Endothelial cell of umbilical vein (primary cell): Measurements from ENCODE around the gene MAP4K2. TPM values are rescaled to one million over a fixed set of nuclear protein-coding genes. Genes with fewer than 3 reads are reported as not detected.
"Not testable (repeated sequence)": the region's sequence is repeated elsewhere in the genome, so short reads cannot be mapped to it uniquely, and the experiment has no call there.

ENCODE experiments used
- BruUV-seq: library from RNA; stranded (reverse); fragments of 400-500 nt; replicated peaks from 2 replicates; lab custom pipeline; 2021; lab: Mats Ljungman, UMichigan
- CTCF ChIA-PET: fragments of 300-600, 350-600 bp; sonication (Branson Sonifier 250); formaldehyde crosslinking; loops from one replicate; lab custom pipeline; 2021; ENCODE audit warnings: antibody characterized with exemption, inconsistent platforms; lab: Charles Lee
- POLR2A ChIA-PET: fragments of 300-600, 350-600 bp; sonication (Branson Sonifier 250); formaldehyde crosslinking; loops from one replicate; lab custom pipeline; 2021; ENCODE audit warnings: antibody characterized with exemption, inconsistent platforms; lab: Charles Lee
- DNase-seq: peaks from one replicate; pipeline ENCODE4 v3.0.0-alpha.2; 2011; ENCODE audit warnings: low read depth, low spot score
- FAIRE-seq: peaks from 2 replicates; lab custom pipeline; 2011; peaks lifted over from hg19 to GRCh38; lab: Jason Lieb, UNC
- H2AFZ ChIP-seq: 2 replicates; pipeline ENCODE4 v1.6.0; 2012; ENCODE audit warnings: low read depth, low read length, control low read depth, inconsistent platforms
- H3K27ac ChIP-seq: 2 replicates; pipeline ENCODE4 v1.5.1; 2011; ENCODE audit warnings: low read depth, mild to moderate bottlenecking, control low read depth, low read length, moderate library complexity; ENCODE audit not compliant: insufficient read depth
- H3K27me3 ChIP-seq, 2 experiments: 2 replicates each; pipeline versions ENCODE4 v1.6.0 to v1.6.1; 2011; ENCODE audit warnings: low read length in 2 of 2, mixed read lengths in 1 of 2; ENCODE audit not compliant: control insufficient read depth in 2 of 2, insufficient read depth in 2 of 2
- H3K36me3 ChIP-seq, 2 experiments: 2 replicates in 1 of 2; 3 replicates in 1 of 2; pipeline ENCODE4 v1.5.1; 2011; ENCODE audit warnings: low read length in 2 of 2, mild to moderate bottlenecking in 1 of 2, moderate library complexity in 1 of 2; ENCODE audit not compliant: control insufficient read depth in 2 of 2, insufficient read depth in 2 of 2; ENCODE audit errors: extremely low read depth in 1 of 2
- H3K4me1 ChIP-seq: 3 replicates; pipeline ENCODE4 v1.5.1; 2011; ENCODE audit warnings: mild to moderate bottlenecking, low read length; ENCODE audit not compliant: control insufficient read depth, insufficient read depth; ENCODE audit errors: extremely low read depth
- H3K4me2 ChIP-seq: 2 replicates; pipeline ENCODE4 v1.6.1; 2011; ENCODE audit warnings: low read length, control low read depth, mixed read lengths; ENCODE audit not compliant: insufficient read depth
- H3K4me3 ChIP-seq, 3 experiments: fragments of 200-600 bp in 1 of 3; sonication (generic), shearing (Covaris generic) in 1 of 3; replicated peaks in 1 of 3; 2 replicates each; pipeline ENCODE4 v1.5.1; 2011 to 2016; ENCODE audit warnings: control low read depth in 3 of 3, low read length in 3 of 3, mild to moderate bottlenecking in 2 of 3, inconsistent platforms in 1 of 3, low read depth in 1 of 3, moderate library complexity in 1 of 3; ENCODE audit not compliant: insufficient read depth in 1 of 3
- H3K79me2 ChIP-seq: 2 replicates; pipeline ENCODE4 v1.6.0; 2012; ENCODE audit warnings: low read length, inconsistent platforms; ENCODE audit not compliant: control insufficient read depth, insufficient read depth
- H3K9ac ChIP-seq: replicated peaks from 2 replicates; pipeline ENCODE3; 2011; ENCODE audit warnings: low read length, control low read depth; ENCODE audit not compliant: insufficient read depth; ENCODE audit errors: extremely low read depth
- H3K9me1 ChIP-seq: replicated peaks from 3 replicates; pipeline ENCODE4 v1.6.0; 2011; ENCODE audit warnings: mild to moderate bottlenecking, low read length; ENCODE audit not compliant: control insufficient read depth, insufficient read depth; ENCODE audit errors: extremely low read depth
- H3K9me3 ChIP-seq: replicated peaks from 2 replicates; pipeline ENCODE4 v1.5.1; 2012; ENCODE audit warnings: low read length, inconsistent platforms; ENCODE audit not compliant: control insufficient read depth, insufficient read depth
- H4K20me1 ChIP-seq: replicated peaks from 2 replicates; pipeline ENCODE3; 2011; ENCODE audit warnings: mild to moderate bottlenecking, low read length; ENCODE audit not compliant: control insufficient read depth, insufficient read depth; ENCODE audit errors: extremely low read depth
- CTCF ChIP-seq, 2 donors: IDR thresholded peaks; 1 replicate in 1 of 2; 2 replicates in 1 of 2; pipeline ENCODE4 v1.5.1; 2011; ENCODE audit warnings: low read length in 2 of 2, mild to moderate bottlenecking in 2 of 2, moderate library complexity in 2 of 2, control low read depth in 1 of 2, inconsistent platforms in 1 of 2, low read depth in 1 of 2; ENCODE audit not compliant: insufficient read depth in 1 of 2; ENCODE audit errors: extremely low read depth in 1 of 2
- EZH2 ChIP-seq: IDR thresholded peaks from 2 replicates; pipeline ENCODE4 v1.6.1; 2012; ENCODE audit warnings: borderline replicate concordance, low read depth, mild to moderate bottlenecking, moderate library complexity, low read length, inconsistent platforms; ENCODE audit not compliant: severe bottlenecking
- FOS ChIP-seq: IDR thresholded peaks from 2 replicates; pipeline ENCODE4 v1.6.1; 2011; ENCODE audit warnings: mild to moderate bottlenecking, low read length, moderate library complexity, borderline replicate concordance; ENCODE audit not compliant: insufficient read depth
- GATA2 ChIP-seq: IDR thresholded peaks from 2 replicates; pipeline ENCODE4 v1.7.0; 2011; ENCODE audit warnings: low read depth, mild to moderate bottlenecking, moderate library complexity, mixed read lengths, low read length; ENCODE audit not compliant: insufficient read length, insufficient read depth
- JUN ChIP-seq: IDR thresholded peaks from 2 replicates; pipeline ENCODE4 v1.6.1; 2011; ENCODE audit warnings: borderline replicate concordance, low read depth; ENCODE audit not compliant: insufficient read length, insufficient read depth
- POLR2AphosphoS5 ChIP-seq: IDR thresholded peaks from 2 replicates; pipeline ENCODE4 v1.6.1; 2012; ENCODE audit warnings: low read depth, mild to moderate bottlenecking, control low read depth, low read length, moderate library complexity; ENCODE audit not compliant: insufficient read depth
- dilution Hi-C: fragments of 300-500 bp; cut with MboI; formaldehyde crosslinking; loops from one replicate; pipeline ENCODE4 v1.15.0; 2019; ENCODE audit warnings: low sequenced_read_pairs; ENCODE audit not compliant: extremely low pct_ligation_motif_present
- intact Hi-C: fragments of 100-400 bp; cut with micrococcal nuclease; formaldehyde crosslinking; loops from one replicate; pipeline ENCODE4 v1.10.0; 2022
- polyA plus RNA-seq, 4 experiments: library from polyadenylated mRNA; depleted of rRNA in 3 of 4; stranded (reverse) in 3 of 4; unstranded in 1 of 4; fragments of >200 nt; gene quantifications; 2 replicates each; pipeline versions ENCODE4 v1.2.1 to v1.2.3, GENCODE V29; 2011 to 2012; ENCODE audit warnings: missing spikeins in 1 of 4
- total RNA-seq: library from RNA; stranded (reverse); gene quantifications from 2 replicates; pipeline ENCODE4 v1.2.3, GENCODE V29; 2021

The MAP4K2 gene
- total and polyA plus RNA-seq, 2 donors (not counting 3 experiments of a cell fraction or from before 2014, with no cell fraction given), result 43.3 to 44.0 TPM

- H3K4me3 ChIP-seq, result no peak overlapping the region
- H3K4me2 ChIP-seq, result no peak overlapping the region
- no peak overlapping the region for H3K27ac ChIP-seq
- H3K4me1 ChIP-seq, result no peaks in the 10 kb centered on the region
- intact Hi-C loops, result no loop called here
- no peaks in the 10 kb centered on the region for H3K36me3 ChIP-seq
- no peaks in the 10 kb centered on the region for H3K9me1 ChIP-seq
- H4K20me1 ChIP-seq, result no peaks in the 10 kb centered on the region
- no peak overlapping the region for H2AFZ ChIP-seq
- no peaks in the 10 kb centered on the region for H3K9me3 ChIP-seq
- TF ChIP-seq CTCF (IDR thresholded peaks at IDR 0.05; ENCODE audit: extremely low read depth in 1 of 2, insufficient read depth in 1 of 2, low read depth in 1 of 2, low read length in 2 of 2) (no peak), EZH2 (no peak), GATA2 (no peak), POLR2AphosphoS5 (no peak), FOS (no peak), JUN (no peak)
- no peak for FAIRE-seq
- ChIA-PET POLR2A (no interaction called here), CTCF (no interaction called here)
- H3K9ac ChIP-seq, result no peak overlapping the region
- no peaks in the 10 kb centered on the region for H3K27me3 ChIP-seq
- H3K79me2 ChIP-seq, result no peaks in the 10 kb centered on the region
- no peak for DNase-seq
- dilution Hi-C loops, result no loop called here
- no TSS peak for BruUV-seq
These were observed 14.5 kb upstream of the MAP4K2 start for GRCh38 chr11:64817476-64817875.

- H3K27ac ChIP-seq, H3K36me3 ChIP-seq, H3K4me3 ChIP-seq, H3K9ac ChIP-seq, H3K4me1 ChIP-seq, H3K27me3 ChIP-seq, FAIRE-seq, H2AFZ ChIP-seq, H3K9me1 ChIP-seq, DNase-seq, H3K4me2 ChIP-seq, H3K79me2 ChIP-seq, dilution Hi-C loops, CTCF ChIA-PET, H4K20me1 ChIP-seq, BruUV-seq, POLR2A ChIA-PET, H3K9me3 ChIP-seq, intact Hi-C loops: not testable (repeated sequence)
These were observed 12.4 kb upstream of the MAP4K2 start for GRCh38 chr11:64815433-64815832.
